Breast epithelium (tissue), 4 donors: ENCODE data around the gene INPP4A. TPM values are rescaled to one million over a fixed set of nuclear protein-coding genes. Genes with fewer than 3 reads are reported as not detected.

Source experiments
- DNase-seq, 2 donors: peaks; one replicate each; pipeline ENCODE4 v3.0.0-alpha.2; 2019; ENCODE audit warnings: low spot score in 2 of 2
- H3K27ac ChIP-seq, 2 donors: fragments of 200-600 bp; sonication (generic) in 1 of 2; one replicate each; pipeline ENCODE4 v1.5.1; 2016 to 2019; ENCODE audit warnings: mild to moderate bottlenecking in 1 of 2
- H3K27me3 ChIP-seq, 2 donors: fragments of 200-600 bp; sonication (generic) in 1 of 2; one replicate each; pipeline versions ENCODE4 v1.5.1 to v1.6.0; 2017 to 2019; ENCODE audit warnings: control low read depth in 1 of 2, mild to moderate bottlenecking in 1 of 2
- H3K36me3 ChIP-seq: fragments of 200-600 bp; one replicate; pipeline ENCODE4 v1.5.1; 2019
- H3K4me1 ChIP-seq, 2 donors: fragments of 200-600 bp; sonication (generic); one replicate each; pipeline ENCODE4 v1.5.1; 2016 to 2019; ENCODE audit warnings: control low read depth in 1 of 2
- H3K4me3 ChIP-seq, 3 donors: fragments of 200-600 bp; sonication (generic); 1 replicate in 2 of 3; 2 replicates in 1 of 3; pipeline ENCODE4 v1.5.1; 2016 to 2019; ENCODE audit warnings: mild to moderate bottlenecking in 3 of 3, moderate library complexity in 2 of 3
- H3K9me3 ChIP-seq, 2 donors: fragments of 200-600 bp; sonication (generic) in 1 of 2; one replicate each; pipeline ENCODE4 v1.5.1; 2016 to 2019; ENCODE audit warnings: control low read depth in 1 of 2
- CTCF ChIP-seq, 3 donors: fragments of 450-650 bp; IDR thresholded peaks; one replicate each; pipeline ENCODE4 v1.5.1; 2016 to 2017; ENCODE audit warnings: antibody characterized with exemption in 3 of 3, mild to moderate bottlenecking in 3 of 3, moderate library complexity in 3 of 3
- POLR2A ChIP-seq: fragments of 450-650 bp; IDR thresholded peaks from one replicate; pipeline ENCODE4 v1.6.1; 2016; ENCODE audit warnings: antibody characterized with exemption, mild to moderate bottlenecking, moderate library complexity
- POLR2AphosphoS5 ChIP-seq, 3 donors: sonication (generic); formaldehyde crosslinking; IDR thresholded peaks; one replicate each; pipeline ENCODE4 v1.6.1; 2017; ENCODE audit warnings: antibody characterized with exemption in 3 of 3
- intact Hi-C: fragments of 100-400 bp; cut with DNase I; formaldehyde crosslinking; loops from one replicate; pipeline ENCODE4 v1.15.1; 2023; ENCODE audit warnings: low total_unique reads
- total RNA-seq, 3 donors: library from RNA; depleted of rRNA; stranded (reverse); fragments of >200 nt; gene quantifications; one replicate each; pipeline ENCODE4 v1.1.0, GENCODE V29; 2016

INPP4A gene
- total RNA-seq, 3 donors from 2014 or later: 22.6 to 35.4 (median 25.8) TPM

- DNase-seq: no peak
- TF ChIP-seq CTCF (IDR thresholded peaks at IDR 0.05) (no peak), POLR2AphosphoS5 (IDR thresholded peaks at IDR 0.05) (no peak), POLR2A (no peak)
- H3K4me3 ChIP-seq: no peak overlapping the region
- no peaks in the 10 kb centered on the region for H3K36me3 ChIP-seq
- intact Hi-C loops: no loop called here
- H3K4me1 ChIP-seq: no peaks in the 10 kb centered on the region
- peak overlapping the region; percentile 21 to 87 for H3K27ac ChIP-seq
- H3K27me3 ChIP-seq: no peaks in the 10 kb centered on the region
- no peaks in the 10 kb centered on the region for H3K9me3 ChIP-seq
These were observed 42.6 kb downstream of the INPP4A start for GRCh38 chr2:98487101-98487805.

GRCh38 chr2:98487806-98488189 is 43.1 kb downstream of the INPP4A start:
- DNase-seq: no peak
- Histone ChIP-seq H3K9me3 (no peaks in the 10 kb centered on the region), H3K27ac (peak overlapping the region; percentile 21 to 87), H3K4me1 (no peaks in the 10 kb centered on the region), H3K27me3 (no peaks in the 10 kb centered on the region), H3K36me3 (no peaks in the 10 kb centered on the region), H3K4me3 (no peak overlapping the region)
- intact Hi-C loops: no loop called here
- TF ChIP-seq CTCF (IDR thresholded peaks at IDR 0.05) (peak in 2 of 3 donors; percentile 16 to 28), POLR2AphosphoS5 (IDR thresholded peaks at IDR 0.05) (no peak)

- Histone ChIP-seq H3K36me3 (no peaks in the 10 kb centered on the region), H3K4me1 (no peaks in the 10 kb centered on the region), H3K4me3 (no peak overlapping the region), H3K9me3 (no peaks in the 10 kb centered on the region), H3K27ac (peak overlapping the region; percentile 21 to 87), H3K27me3 (no peaks in the 10 kb centered on the region)
- no peak for TF ChIP-seq POLR2AphosphoS5 (IDR thresholded peaks at IDR 0.05)
- TF ChIP-seq CTCF (IDR thresholded peaks at IDR 0.05): peak in 1 of 3 donors; percentile 3
- no peak for DNase-seq
- intact Hi-C loops: no loop called here
These were observed 43.6 kb downstream of the INPP4A start for GRCh38 chr2:98488252-98488651.

- H3K4me3 ChIP-seq: no peak overlapping the region
- no peaks in the 10 kb centered on the region for H3K9me3 ChIP-seq
- DNase-seq: no peak
- no peak for TF ChIP-seq POLR2AphosphoS5 (IDR thresholded peaks at IDR 0.05)
- TF ChIP-seq POLR2A: no peak
- TF ChIP-seq CTCF (IDR thresholded peaks at IDR 0.05): no peak
- H3K27ac ChIP-seq: peak overlapping the region; percentile 44 to 87
- H3K36me3 ChIP-seq: no peaks in the 10 kb centered on the region
- no peaks in the 10 kb centered on the region for H3K4me1 ChIP-seq
- H3K27me3 ChIP-seq: no peaks in the 10 kb centered on the region
- intact Hi-C loops: no loop called here
These were observed 44.8 kb downstream of the INPP4A start for GRCh38 chr2:98489486-98489885.

GRCh38 chr2:98489971-98490962 is 45.6 kb downstream of the INPP4A start:
- Histone ChIP-seq H3K4me1 (no peaks in the 10 kb centered on the region), H3K27me3 (no peaks in the 10 kb centered on the region), H3K27ac (peak overlapping the region; percentile 63 to 87), H3K36me3 (no peaks in the 10 kb centered on the region), H3K9me3 (no peaks in the 10 kb centered on the region), H3K4me3 (no peak overlapping the region)
- intact Hi-C loops: no loop called here
- TF ChIP-seq CTCF (IDR thresholded peaks at IDR 0.05) (no peak), POLR2A (no peak), POLR2AphosphoS5 (IDR thresholded peaks at IDR 0.05) (peak in 1 of 3 donors; percentile 10)
- no peak for DNase-seq
